Ovary (tissue), 3 donors: Measurements from ENCODE around the gene BEX3.

Experiments
- CTCF ChIP-seq, 3 donors: fragments of 450-650 bp in 2 of 3; fragments of 200-600 bp in 1 of 3; IDR thresholded peaks; one replicate each; pipeline versions ENCODE4 v1.5.1 to v1.8.0; 2016 to 2022; ENCODE audit warnings: antibody characterized with exemption in 3 of 3, mild to moderate bottlenecking in 1 of 3
- EP300 ChIP-seq: sonication (generic); formaldehyde crosslinking; IDR thresholded peaks from one replicate; pipeline ENCODE4 v1.6.1; 2017; ENCODE audit warnings: antibody characterized with exemption
- POLR2A ChIP-seq: fragments of 450-650 bp; IDR thresholded peaks from one replicate; pipeline ENCODE4 v1.6.1; 2017; ENCODE audit warnings: antibody characterized with exemption, mild to moderate bottlenecking, moderate library complexity
- donor health status: DM: no; HTN: no; CAD: no.

GRCh38 chrX:103414561-103414960 lies 38.2 kb downstream of the BEX3 start:
- no peak for TF ChIP-seq CTCF (IDR thresholded peaks at IDR 0.05)
- no peak for TF ChIP-seq POLR2A
- no peak for TF ChIP-seq EP300
